Ectodermal cell (in vitro differentiated cells): ENCODE measurements around the gene DHRSX. TPM values are rescaled to one million over a fixed set of nuclear protein-coding genes. Genes with fewer than 3 reads are reported as not detected.

Source experiments
- H3K27ac ChIP-seq: 2 replicates; pipeline ENCODE4 v1.7.0; 2013; ENCODE audit warnings: mild to moderate bottlenecking, low read depth, low read length; ENCODE audit not compliant: insufficient read depth, poor library complexity, severe bottlenecking
- H3K27me3 ChIP-seq: 2 replicates; pipeline ENCODE4 v1.7.0; 2013; ENCODE audit warnings: mild to moderate bottlenecking, low read length; ENCODE audit not compliant: insufficient read depth, control insufficient read depth, poor library complexity, severe bottlenecking
- H3K36me3 ChIP-seq: one replicate; pipeline ENCODE4 v1.7.0; 2013; ENCODE audit warnings: low read length; ENCODE audit not compliant: control insufficient read depth, insufficient read depth
- H3K4me1 ChIP-seq: one replicate; pipeline ENCODE4 v1.7.0; 2013; ENCODE audit warnings: low read length; ENCODE audit not compliant: control insufficient read depth, insufficient read depth
- H3K4me3 ChIP-seq: 2 replicates; pipeline ENCODE4 v1.7.0; 2013; ENCODE audit warnings: low read depth, low read length, control low read depth; ENCODE audit not compliant: insufficient read depth
- H3K9me3 ChIP-seq: 2 replicates; pipeline ENCODE4 v1.7.0; 2013; ENCODE audit warnings: mild to moderate bottlenecking, low read length, moderate library complexity; ENCODE audit not compliant: control insufficient read depth
- WGBS, 2 experiments: methylation state at CpG; one replicate each; pipeline ENCODE4 v1.1.7; 2013; ENCODE audit warnings: missing lambda C conversion rate in 2 of 2; 5-methylcytosine and 5-hydroxymethylcytosine counted together
- polyA plus RNA-seq, 4 experiments: library from polyadenylated mRNA; stranded (reverse); fragments of 50-300 nt; gene quantifications; one replicate each; pipeline ENCODE4 v1.2.3, GENCODE V29; 2013

Gene DHRSX, protein sequence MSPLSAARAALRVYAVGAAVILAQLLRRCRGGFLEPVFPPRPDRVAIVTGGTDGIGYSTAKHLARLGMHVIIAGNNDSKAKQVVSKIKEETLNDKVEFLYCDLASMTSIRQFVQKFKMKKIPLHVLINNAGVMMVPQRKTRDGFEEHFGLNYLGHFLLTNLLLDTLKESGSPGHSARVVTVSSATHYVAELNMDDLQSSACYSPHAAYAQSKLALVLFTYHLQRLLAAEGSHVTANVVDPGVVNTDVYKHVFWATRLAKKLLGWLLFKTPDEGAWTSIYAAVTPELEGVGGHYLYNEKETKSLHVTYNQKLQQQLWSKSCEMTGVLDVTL
- polyA plus RNA-seq (2013, experiment 1 of 4), result 34.0 TPM
- polyA plus RNA-seq (2013, experiment 2 of 4), result 46.8 TPM
- polyA plus RNA-seq (2013, experiment 3 of 4), result 37.5 TPM
- 44.1 TPM for polyA plus RNA-seq (2013, experiment 4 of 4)

DNA sequence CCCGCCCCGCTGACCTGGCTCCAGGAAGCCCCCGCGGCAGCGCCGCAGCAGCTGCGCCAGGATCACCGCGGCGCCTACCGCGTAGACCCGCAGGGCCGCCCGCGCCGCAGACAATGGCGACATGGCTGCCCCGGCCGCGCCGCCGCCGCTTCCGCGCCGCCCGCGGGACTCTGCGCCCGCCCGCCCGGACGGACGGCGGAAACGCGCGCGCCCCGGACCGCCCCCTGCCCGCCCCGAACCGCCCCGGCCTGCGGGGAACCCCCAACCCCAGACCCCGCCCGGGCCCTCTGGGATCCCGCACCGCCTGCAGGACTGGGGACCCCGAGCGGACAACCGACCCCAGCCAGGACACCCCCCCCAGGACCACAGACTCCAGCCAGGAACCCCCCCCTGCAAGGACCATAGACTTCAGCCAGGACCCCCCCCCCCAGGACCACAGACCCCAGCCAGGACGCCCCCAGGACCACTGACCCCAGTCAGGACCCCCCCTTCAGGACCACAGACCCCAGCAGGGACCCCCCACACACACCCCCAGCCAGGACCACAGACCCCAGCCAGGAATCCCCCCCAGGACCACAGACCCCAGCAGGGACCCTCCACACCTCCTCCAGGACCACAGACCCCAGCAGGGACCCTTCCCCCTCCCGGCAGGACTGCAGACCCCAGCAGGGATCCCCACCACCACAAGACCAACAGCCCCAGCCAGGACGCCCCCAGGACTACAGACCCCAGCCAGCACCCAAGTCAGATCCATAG, at the start of gene DHRSX, which contains the start of gene ZBED1:
Gene DHRSX (minus strand): TSS at position 174 of the 756 bp plus-strand sequence. CDS start 51 bp downstream, at position 123.
Gene ZBED1 (minus strand): TSS at position 174 of the 756 bp plus-strand sequence. CDS start 10,257 bp downstream, outside the sequence.
- H3K4me1 ChIP-seq, result peaks cover 18% of the 10 kb centered on the region
- no peaks in the 10 kb centered on the region for H3K9me3 ChIP-seq
- H3K4me3 ChIP-seq, result peak within 1 kb of the TSS; percentile 90
- peak within 1 kb of the TSS; percentile 60 for H3K27ac ChIP-seq
- 4 to 5% methylated on average over 56 to 57 of the region's 57 CpGs for WGBS, 2 experiments
- no peaks in the 10 kb centered on the region for H3K36me3 ChIP-seq
- no peaks in the 10 kb centered on the region for H3K27me3 ChIP-seq

DNA sequence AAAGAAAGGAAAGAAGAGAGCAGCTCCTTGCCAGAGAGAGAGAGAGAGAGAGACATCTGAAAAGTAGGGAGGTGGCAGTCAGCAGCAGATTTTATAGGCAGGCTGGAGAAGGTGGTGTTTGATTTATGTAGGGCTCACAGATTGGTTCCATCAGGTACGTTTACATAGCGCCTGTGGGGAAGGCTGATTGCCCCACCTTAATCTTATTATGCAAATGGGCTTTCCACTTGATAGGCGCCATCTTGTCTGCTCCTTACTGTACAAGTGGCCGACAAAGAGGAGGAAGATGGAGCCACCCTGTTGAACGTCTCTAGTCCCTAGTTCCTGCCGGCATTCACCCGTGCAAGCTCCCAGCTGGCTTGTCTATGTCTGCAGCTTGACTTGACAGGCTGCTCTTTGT, 49.1 kb upstream of the DHRSX start:
- Histone ChIP-seq H3K4me3 (no peak overlapping the region), H3K27ac (no peak overlapping the region), H3K27me3 (no peaks in the 10 kb centered on the region), H3K4me1 (peaks cover 4% of the 10 kb centered on the region), H3K9me3 (no peaks in the 10 kb centered on the region), H3K36me3 (no peaks in the 10 kb centered on the region)
- WGBS, 2 experiments, result 72 to 73% methylated on average over 7 of the region's 7 CpGs

DNA sequence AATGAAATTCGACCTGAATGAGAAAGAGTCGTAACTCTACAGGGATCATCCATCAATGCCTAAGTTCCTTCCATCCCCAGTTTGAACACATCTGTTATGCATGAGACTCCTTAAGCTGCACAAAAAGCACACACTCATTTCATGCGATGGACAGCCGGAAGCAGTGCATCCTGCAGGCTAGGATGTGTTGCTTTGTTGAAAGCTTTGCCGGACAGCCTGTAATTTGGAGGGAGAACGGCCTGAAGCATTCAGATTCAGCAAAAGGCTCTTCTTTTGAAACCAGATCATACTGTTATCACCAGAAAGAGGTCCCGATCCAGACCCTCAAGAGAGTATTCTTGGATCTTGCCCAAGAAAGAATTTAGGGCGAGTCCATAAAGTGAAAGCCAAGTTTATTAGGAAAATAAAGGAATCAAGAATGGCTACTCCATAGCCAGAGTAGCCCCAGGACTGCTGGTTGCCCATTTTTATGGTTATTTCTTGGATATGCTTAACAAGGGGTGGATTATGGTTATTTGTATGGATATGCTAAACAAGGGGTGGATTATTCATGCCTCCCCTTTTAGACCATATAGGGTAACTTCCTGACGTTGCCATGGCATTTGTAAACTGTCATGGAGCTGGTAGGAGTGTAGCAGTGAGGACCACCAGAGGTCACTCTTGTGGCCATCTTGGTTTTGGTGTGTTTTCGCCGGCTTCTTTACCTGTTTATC, 48.1 kb upstream of the DHRSX start:
- no peak overlapping the region for H3K4me3 ChIP-seq
- H3K9me3 ChIP-seq, result no peaks in the 10 kb centered on the region
- H3K4me1 ChIP-seq, result peaks cover 4% of the 10 kb centered on the region
- H3K27ac ChIP-seq, result no peak overlapping the region
- WGBS, 2 experiments, result 58 to 61% methylated on average over 11 of the region's 11 CpGs
- no peaks in the 10 kb centered on the region for H3K27me3 ChIP-seq
- H3K36me3 ChIP-seq, result no peaks in the 10 kb centered on the region

DNA sequence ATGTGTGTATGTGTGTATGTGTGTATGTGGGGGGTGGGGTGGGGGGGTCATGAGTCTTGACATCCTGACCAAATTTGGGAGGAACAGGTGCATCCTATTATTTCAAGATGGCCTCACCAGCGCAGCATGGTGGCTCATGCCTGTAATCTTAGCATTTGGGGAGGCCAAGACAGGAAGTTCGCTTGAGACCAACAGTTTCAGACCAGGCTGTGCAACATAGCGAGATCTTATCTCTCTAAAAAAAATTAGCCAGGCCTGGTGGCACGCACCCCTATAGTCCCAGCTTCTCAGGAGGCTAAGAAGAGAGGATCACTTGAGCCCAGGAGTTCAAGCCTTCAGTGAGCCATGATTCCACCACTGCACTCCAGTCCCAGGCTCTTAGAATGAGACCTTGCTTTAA, 47.0 kb upstream of the DHRSX start:
- WGBS, 2 experiments, result 89 to 93% methylated on average over 4 of the region's 4 CpGs
- Histone ChIP-seq H3K27me3 (no peaks in the 10 kb centered on the region), H3K4me3 (no peak overlapping the region), H3K36me3 (no peaks in the 10 kb centered on the region), H3K9me3 (no peaks in the 10 kb centered on the region), H3K4me1 (peaks cover 4% of the 10 kb centered on the region), H3K27ac (no peak overlapping the region)

DNA sequence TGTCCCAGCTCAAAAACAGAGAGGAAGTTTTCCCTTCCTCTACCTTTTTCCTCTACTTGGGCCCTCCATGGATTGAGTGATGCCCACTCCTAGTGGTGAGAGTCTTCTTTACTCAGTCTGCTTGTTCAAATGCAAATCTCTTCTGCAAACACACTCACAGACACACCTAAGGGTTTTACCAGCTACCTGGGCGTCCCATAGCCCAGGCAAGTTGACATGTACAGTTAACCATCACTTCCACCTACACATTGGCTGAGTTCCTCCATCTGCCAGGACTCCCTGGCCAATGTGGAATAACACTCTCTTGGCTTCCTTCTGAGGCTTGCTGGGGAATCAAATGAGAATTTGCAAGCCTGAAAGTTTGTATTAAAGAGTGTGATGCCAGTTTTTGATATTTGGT, 45.7 kb upstream of the DHRSX start:
- Histone ChIP-seq H3K9me3 (no peaks in the 10 kb centered on the region), H3K27me3 (no peaks in the 10 kb centered on the region), H3K4me3 (no peak overlapping the region), H3K27ac (no peak overlapping the region), H3K4me1 (peaks cover 4% of the 10 kb centered on the region), H3K36me3 (no peaks in the 10 kb centered on the region)
- WGBS, 2 experiments, result 93% methylated on average over 1 of the region's 1 CpG

DNA sequence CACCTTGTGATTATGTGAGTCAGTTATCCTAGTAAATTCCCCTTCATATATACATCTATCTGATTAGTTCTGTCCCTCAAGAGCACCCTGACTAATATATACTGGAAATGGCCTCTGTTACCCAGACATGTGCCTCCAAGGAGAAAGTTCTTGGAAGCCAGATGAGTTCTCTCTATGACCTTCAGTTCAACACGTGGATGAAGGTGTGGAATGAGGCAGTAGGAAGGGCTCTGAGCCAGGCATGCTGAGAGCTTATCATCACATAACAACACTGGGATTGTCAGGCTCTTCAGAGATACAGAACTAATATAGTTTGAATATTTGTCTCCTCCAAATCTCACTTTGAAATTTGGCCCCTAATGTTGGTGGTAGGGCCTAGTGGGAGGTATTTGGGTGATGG, 44.4 kb upstream of the DHRSX start:
- Histone ChIP-seq H3K4me1 (peaks cover 4% of the 10 kb centered on the region), H3K9me3 (no peaks in the 10 kb centered on the region), H3K4me3 (no peak overlapping the region), H3K27me3 (no peaks in the 10 kb centered on the region), H3K27ac (no peak overlapping the region), H3K36me3 (no peaks in the 10 kb centered on the region)
- 63 to 100% methylated on average over 1 of the region's 1 CpG for WGBS, 2 experiments

DNA sequence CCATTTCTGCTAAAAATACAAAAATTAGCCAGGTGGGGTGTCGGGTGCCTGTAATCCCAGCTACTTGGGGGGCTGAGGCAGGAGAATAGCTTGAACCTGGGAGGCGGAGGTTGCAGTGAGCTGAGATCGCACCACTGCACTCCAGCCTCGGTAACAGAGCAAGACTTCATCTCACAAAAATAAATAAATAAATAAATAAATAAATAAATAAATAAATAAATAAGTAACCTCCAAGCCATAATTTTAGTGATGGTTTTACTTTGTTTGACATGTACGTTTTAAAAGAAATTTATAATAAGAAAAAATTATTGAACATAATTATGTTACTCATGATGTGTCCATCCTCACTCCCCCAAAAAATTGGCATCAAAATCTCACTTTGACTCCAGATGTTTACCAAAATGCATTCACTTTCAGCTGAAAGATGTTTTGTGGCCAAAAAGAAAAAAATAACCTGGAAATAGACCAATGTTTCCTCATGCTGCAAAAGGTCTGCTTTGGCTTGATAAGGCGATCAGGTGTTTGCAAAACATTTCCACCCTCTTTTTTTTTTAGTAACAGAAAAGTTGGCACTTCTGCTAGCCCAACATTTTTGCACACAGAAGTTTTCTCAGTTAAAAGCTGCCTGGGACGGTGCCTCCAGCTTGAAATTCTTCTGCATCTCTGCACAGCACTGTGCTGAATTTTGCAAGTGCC, 42.2 kb upstream of the DHRSX start:
- Histone ChIP-seq H3K36me3 (no peaks in the 10 kb centered on the region), H3K27me3 (no peaks in the 10 kb centered on the region), H3K27ac (no peak overlapping the region), H3K4me3 (no peak overlapping the region), H3K9me3 (no peaks in the 10 kb centered on the region), H3K4me1 (peaks cover 6% of the 10 kb centered on the region)
- WGBS, 2 experiments, result 93 to 94% methylated on average over 4 of the region's 7 CpGs

DNA sequence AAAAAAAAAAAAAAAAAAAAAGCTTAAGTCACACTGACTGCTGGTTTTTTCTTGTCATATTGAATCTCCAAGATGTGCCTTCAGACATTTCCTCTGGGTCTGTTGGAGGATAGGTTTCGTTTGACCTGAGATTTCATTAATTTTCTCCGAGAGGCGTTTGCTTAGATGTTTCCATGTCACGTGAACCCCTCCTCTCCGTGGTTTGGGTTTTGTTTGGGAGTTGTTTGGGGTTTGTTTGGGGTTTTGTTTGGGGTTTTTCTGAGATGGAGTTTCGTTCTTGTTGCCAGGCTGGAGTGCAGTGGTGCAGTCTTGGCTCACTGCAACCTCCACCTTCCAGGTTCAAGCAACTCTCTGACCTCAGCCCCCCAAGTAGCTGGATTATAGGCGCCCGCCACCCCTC, 40.8 kb upstream of the DHRSX start:
- H3K4me1 ChIP-seq, result peaks cover 6% of the 10 kb centered on the region
- 94 to 97% methylated on average over 8 of the region's 8 CpGs for WGBS, 2 experiments
- no peaks in the 10 kb centered on the region for H3K27me3 ChIP-seq
- no peaks in the 10 kb centered on the region for H3K9me3 ChIP-seq
- no peak overlapping the region for H3K4me3 ChIP-seq
- H3K27ac ChIP-seq, result no peak overlapping the region
- no peaks in the 10 kb centered on the region for H3K36me3 ChIP-seq

DNA sequence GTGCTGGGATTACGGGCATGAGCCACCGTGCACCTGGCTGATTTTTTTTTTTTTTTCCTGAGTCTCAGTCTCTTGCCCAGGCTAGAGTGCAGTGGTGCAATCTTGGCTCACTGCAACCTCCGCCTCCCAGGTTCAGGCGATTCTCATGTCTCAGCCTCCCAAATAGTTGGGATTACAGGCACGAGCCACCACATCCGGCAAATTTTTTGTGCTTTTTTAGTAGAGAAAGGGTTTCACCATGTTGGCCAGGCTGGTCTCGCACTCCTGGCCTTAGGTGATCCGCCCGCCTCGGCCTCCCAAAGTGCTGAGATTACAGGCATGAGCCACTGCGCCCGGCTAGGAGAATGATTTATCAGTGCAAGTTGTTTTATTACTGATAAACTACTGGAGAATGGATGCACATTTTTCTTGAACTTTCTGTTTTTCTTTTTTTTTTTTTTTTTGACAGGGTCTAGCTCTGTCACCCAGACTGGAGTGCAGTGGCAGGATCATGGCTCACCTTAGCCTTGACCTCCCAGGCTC, 39.7 kb upstream of the DHRSX start:
- Histone ChIP-seq H3K27ac (no peak overlapping the region), H3K9me3 (no peaks in the 10 kb centered on the region), H3K4me3 (no peak overlapping the region), H3K27me3 (no peaks in the 10 kb centered on the region), H3K4me1 (peaks cover 6% of the 10 kb centered on the region), H3K36me3 (no peaks in the 10 kb centered on the region)
- WGBS, 2 experiments, result 94 to 96% methylated on average over 12 of the region's 12 CpGs
